ENCODE data around the gene MARK3.

Gene MARK3

DNA sequence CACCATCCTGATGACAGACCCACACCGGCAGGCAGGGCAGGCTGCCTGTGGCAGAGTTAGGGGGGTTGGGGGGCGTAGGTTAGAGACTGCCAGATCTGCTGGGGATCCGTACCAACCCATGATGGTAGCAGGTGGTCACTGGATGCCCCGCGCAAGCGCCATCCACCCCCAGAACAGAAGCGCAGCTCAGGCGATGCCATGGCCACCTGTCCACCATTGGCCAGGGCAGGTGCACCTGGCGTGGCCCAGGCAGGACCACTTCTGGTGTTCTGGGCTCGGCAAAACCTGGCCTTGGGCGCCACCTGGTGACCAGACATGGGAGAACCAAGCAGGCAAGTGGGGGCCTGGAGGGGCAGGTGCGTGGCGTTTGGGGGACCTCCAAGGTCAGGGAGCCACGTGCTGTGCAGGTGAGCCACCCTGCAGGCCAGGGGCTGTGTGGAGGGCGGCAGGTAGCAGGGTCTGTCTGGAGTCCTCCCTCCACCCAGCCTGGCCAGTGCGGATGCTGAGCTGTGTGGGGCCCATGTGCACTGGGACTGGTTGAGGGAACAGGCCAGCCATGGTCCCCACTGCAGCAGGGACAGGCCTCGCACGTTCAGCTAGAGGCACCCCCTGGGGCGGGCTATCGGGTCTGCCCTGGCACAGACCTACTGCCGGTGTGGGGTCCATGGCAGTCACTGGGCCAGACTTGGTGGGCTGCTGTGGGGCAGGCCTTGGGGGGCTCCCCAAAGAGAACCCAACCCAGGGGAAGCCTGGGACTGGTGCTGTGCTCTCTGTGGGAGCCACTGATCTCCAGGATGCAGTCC lies 161.6 kb downstream of the MARK3 start:
- peak; percentile 49 to 67 (median 58) for DNase-seq (ENCODE audit: low read depth in 2 of 3, low spot score in 2 of 3)

DNA sequence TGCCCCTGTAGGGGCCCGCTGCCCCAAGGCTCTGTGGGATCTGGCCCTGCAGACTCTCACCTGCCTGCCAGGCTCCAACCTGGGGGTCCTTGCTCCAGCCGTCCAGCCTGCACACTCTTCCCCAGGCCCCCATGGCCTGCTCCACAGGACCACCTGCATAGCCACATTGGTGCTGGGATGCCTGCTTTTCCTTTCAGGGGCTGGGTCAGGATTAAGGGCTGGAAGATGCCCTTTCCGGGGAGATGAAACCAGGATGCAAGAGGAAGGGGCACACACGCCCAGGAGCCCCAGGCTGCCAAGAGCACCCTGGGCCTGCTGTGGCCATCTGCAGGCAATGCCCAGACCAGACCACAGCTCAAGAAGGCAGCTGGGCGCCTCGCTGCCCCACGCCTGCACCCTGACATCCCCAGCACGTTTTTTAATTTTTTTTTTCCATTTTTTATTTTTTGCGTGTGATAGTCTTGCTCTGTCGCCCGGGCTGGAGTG lies 162.3 kb downstream of the MARK3 start:
- DNase-seq (ENCODE audit: low read depth in 2 of 3, low spot score in 2 of 3), result no peak

DNA sequence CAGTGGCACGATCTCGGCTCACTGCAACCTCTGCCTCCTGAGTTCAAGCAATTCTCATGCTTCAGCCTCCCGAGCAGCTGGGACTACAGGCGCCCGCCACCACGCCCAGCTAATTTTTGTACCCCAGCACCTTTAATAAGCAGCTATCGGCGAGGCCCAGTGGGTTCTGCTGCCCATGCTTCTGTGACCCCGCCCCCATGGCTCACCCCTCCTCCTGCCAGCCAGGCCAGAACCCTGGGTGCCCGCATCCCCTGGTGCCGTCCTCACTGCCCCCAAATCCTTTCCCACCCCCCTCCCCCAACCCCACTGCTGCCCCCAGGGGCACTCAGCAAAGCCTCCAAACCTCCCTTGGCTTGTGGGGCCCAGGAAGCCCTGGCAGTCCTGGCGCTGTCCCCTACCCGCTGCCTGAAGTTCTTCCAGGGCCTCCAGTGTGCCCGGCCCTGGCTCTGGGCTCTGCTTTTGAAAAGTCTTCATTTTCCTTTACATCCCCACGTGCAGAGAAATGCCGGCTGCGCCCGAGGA lies 162.8 kb downstream of the MARK3 start:
- DNase-seq (ENCODE audit: low read depth in 2 of 3, low spot score in 2 of 3), result no peak

DNA sequence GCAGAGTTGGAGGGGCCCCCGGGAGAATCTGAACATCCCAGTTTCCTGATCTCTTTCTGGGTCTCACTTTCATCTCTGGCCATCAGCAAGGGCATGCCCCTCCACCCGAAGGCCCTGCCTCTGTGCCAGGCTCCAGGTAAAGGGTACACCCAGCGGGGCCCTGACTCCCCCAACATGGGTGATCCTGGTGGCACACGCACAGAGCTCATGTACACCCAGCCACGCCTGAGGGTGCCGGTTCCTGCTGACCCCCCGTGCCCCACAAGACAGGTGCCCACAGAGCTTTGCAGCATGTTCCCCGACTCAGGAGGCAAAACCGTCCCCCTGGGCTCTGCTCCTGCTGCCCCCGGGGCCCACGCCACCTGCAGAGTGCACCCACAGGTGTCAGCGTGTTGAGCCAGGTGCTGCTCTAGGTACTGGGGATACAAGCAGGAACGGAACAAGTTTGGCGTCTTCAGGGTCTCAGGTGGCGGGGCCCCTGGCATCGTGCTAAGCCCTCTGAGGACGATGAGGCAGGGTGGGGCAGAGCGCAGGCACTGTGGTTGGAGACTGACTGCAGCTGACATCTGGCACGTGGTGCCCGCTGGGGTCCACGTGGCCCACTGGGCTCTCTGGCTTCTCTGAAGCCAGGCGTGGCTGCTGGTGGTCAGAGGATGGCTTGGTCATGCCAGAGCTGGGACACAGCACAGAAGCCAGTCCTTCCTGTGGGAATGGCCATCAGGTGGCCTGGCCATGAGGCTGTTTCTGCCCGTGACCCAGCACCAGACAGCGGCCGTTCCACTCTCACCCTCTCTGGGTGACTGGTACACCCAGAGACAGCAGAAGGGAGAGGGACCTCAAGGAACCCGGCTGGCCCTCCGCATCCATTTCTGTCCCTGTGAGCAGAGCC lies 163.5 kb downstream of the MARK3 start:
- no peak for DNase-seq (ENCODE audit: low read depth in 2 of 3, low spot score in 2 of 3)

DNA sequence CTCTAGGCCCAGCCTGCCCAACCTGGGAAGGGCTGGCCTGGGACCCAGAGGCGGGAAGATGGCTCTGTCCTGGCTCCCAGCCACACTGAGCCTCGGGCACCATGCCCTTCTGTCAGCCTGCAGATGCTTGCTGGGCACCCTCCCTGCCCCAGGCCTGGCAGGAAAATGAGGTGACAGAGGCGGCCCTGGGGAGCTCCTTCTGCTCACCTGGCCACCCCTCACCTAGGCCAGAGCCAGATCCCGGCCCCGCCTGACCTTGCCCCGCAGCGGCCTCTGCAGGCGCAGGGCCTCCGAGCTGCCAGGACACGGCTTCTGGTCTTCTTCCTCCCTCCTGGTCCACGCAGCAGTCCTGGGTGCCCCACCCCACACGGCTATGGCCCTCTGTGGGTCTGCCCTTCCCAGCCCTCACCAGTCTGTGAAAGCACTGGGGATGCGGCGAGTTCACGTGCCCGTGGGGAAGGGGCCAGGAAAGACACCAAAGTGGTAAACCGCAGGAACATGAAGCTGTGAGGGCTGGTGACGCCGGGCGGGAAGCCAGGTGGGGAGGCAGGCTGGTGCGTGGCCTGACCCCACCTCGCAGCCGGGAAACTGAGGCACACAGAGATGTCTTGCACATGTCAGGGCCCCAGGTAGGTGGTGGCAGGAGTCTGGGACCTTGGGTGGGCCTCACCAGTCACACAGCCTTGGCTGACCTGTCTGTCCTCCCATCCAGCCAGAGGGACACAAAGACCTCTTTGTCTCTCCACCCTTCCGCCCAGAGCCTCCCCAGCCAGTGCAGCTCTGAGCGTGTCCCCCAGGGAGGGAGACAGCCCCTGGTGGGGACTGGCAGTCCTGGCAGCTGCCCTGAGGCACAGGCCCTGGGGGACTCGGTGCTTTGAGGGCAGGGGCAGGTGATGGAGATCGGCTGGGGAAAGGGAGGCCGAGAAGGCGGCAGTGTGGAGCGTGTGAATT lies 164.4 kb downstream of the MARK3 start:
- no peak for DNase-seq (ENCODE audit: low read depth in 2 of 3, low spot score in 2 of 3)

DNA sequence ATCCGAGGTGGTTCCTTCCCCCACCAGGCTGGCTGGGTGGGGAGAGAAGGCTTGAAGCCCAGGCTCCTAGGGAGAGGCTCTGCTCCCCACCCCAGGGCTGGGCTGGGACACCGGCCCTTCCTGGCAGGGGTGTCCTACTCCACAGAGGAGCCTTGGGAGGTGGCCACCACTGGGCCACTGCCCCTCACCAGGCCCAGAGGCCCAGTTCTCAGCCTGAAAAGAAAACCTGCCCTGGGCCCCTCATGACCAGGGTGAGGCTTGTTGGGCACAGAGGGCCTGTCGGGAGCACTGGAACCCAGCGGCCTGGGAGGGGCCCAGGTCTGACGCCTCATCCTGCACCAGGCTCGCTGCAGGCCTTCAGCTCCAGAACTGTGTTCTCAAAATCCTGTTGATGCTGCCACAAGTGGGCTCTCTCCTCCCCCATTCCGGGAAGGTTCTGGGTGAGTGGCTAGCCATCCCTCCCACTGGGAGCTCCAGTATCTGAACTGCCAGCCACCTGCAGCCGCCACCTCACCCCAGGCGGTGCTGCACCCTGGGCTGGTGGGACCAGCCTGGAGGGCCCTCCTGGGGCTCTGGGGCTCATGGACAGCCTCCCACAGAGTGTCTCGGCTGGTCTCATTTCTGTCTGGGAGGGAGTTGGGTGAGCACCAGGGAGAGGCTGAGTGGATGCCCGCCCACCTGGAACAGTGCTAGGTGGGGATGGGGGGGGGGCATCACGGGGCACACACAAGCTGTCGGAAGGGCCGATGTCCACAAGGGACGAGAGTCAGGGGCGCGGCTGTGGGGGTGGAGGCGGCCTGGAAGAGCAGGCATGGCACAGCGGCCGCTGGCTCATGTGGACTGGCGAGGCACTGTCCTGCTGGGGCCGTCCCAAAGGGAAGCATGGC lies 165.5 kb downstream of the MARK3 start:
- no peak for DNase-seq (ENCODE audit: low read depth in 2 of 3, low spot score in 2 of 3)

DNA sequence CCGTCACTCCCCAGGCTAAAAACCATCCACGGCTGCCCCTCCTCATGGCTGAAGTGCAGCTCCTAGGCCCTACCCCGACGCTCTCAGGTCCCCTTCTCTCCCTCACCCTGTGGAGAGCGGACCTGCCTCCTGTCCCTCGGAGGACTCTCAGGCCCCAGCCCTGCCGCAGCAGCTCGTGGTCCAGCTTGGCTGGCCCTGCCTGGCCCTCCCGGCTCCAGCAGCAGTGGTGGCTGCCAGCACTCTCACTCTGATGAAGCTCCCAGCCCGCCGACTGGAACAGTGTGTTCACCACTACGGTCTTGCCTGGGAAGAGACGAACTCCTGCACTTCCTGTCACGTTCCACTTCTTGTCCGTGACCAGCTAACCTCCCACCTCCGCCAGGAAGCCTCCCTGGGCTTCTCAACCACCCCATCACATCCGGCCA lies 166.1 kb downstream of the MARK3 start:
- DNase-seq (ENCODE audit: low read depth in 2 of 3, low spot score in 2 of 3), result no peak

DNA sequence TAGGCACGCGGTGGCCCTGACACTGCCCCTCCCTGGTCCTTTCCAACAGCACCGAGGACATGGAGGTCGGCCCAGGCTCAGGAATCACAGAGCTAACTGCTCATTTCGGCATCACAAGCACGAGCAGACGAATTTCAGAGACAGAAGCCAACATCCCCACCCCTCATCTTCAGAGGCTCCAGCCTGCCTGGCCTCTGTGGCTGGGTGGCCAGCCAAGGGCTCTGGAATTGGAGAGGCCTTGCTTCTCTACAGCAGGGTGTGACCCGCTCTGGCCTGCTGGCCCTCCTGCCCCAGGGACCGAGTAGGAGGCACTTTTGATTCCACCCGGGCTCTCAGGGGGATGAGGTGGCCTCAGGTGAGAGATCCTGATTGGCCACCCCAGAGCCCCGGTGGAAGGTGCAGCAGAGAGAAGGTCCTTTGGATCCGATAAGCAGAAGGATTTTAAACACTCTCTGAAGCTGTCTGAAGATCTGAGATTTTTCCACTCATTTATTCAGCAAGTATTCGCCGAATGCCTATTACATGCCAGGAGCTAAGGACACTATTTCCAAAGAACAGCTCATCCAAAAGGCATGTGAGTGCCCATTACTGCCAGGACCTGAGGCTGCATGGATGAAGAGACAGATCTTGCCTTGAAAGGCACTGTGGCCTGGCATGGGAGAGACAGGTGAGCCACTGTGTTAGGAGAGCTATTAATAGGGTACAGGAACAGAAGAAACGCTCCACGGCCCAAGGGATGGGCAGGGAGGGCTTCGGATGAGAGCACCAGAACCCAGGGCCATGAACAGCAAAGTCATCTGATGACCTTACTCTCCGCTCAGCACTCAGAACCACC lies 167.0 kb downstream of the MARK3 start:
- no peak for DNase-seq (ENCODE audit: low read depth in 2 of 3, low spot score in 2 of 3)

DNA sequence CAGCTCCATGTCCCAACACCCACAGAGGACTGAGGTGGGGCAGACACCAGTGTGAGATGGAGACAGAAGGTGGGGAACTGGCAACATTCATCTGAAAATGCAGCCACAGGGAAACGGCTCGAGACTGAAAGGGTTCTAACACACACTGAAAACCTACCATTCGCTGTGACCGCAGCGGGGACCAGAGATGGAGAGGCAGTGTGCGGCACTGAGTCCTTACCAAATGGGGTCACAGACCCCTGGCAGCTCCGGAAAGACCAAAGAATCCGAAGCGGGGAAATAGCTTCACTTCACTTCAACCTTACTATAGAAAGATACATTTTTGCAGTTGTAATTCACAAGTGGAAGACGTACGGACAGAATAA lies 167.6 kb downstream of the MARK3 start:
- no peak for DNase-seq (ENCODE audit: low read depth in 2 of 3, low spot score in 2 of 3)

All from activated CD8-positive, alpha-beta memory T cell treated with anti-CD3 and anti-CD28 coated beads for 48 hours (primary cell).